Measurements from ENCODE around the gene FYN.

GRCh38 chr6:111803371-111803770, 69.9 kb downstream of the FYN start:
- TF ChIP-seq CTCF (IDR thresholded peaks at IDR 0.05; ENCODE audit: insufficient read depth, low read length, poor library complexity, severe bottlenecking) (no peak), EZH2phosphoT487 (conservative IDR thresholded peaks at IDR 0.05; ENCODE audit: low read length) (no peak)

All from SU-DHL-6 (cell line).